NB4 (cell line): ENCODE results near the gene EPS8.
"Not testable (repeated sequence)": the region's sequence is repeated elsewhere in the genome, so short reads cannot be mapped to it uniquely, and the experiment has no call there.

Experiments
- DNase-seq: peaks from one replicate; pipeline ENCODE4 v3.0.0; 2010; ENCODE audit warnings: low read depth
- H3K4me3 ChIP-seq: one replicate; pipeline ENCODE4 v1.5.1; 2011; ENCODE audit warnings: mild to moderate bottlenecking, low read depth, low read length, moderate library complexity
- MYC ChIP-seq: IDR thresholded peaks from 2 replicates; pipeline ENCODE4 v1.6.1; 2011; ENCODE audit warnings: low read depth, low read length
- POLR2A ChIP-seq: IDR thresholded peaks from 2 replicates; pipeline ENCODE4 v1.6.1; 2011; ENCODE audit warnings: mild to moderate bottlenecking; ENCODE audit not compliant: insufficient read length; ENCODE audit errors: extremely low read depth
- TF ChIP-seq, protein P1 (sequence below): IDR thresholded peaks from one replicate; pipeline ENCODE4 v1.5.1; 2012; ENCODE audit warnings: low read depth, low read length
- TF ChIP-seq, protein P2 (sequence below): IDR thresholded peaks from 2 replicates; pipeline ENCODE4 v1.6.1; 2011; ENCODE audit warnings: low read depth, low read length

The EPS8 gene

DNA sequence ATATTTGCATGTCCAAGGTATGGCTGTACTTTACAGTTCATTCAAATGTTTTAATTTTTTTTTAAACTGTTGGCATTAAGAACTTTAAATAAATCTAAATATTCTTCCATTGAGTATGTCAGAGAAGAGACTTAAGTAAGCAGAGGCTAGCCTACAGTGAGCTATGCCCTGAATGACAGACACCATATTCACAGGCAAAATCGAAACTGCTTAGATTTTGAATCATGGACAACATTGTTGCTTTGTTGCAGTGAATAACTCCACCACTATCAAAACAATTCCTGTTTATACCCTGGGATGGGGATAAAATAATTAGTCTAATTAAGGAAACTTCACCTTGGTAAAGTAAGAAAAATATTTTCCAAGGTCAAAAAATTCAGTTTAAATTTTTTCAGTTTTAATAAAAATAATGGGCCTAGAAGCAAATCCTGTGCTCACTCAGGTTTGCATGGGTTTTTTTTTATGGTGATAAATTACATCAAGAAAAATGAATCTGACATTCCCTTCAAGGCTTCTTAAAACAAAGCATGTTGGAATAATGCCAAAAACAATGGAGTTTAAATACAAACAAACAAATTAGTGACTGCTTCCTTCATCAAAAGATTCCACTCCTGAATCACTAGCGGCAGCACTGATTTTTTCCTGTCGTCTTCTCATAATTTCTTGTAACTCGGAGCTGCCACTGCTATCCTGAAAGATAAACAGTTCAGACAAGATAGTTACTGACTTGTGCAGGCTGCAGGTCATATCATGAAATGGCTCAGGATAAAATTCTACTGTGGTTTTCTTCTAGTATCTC lies 168.2 kb downstream of the EPS8 start:
- DNase-seq: no peak
- no peak overlapping the region for H3K4me3 ChIP-seq
- TF ChIP-seq, protein P1, sequence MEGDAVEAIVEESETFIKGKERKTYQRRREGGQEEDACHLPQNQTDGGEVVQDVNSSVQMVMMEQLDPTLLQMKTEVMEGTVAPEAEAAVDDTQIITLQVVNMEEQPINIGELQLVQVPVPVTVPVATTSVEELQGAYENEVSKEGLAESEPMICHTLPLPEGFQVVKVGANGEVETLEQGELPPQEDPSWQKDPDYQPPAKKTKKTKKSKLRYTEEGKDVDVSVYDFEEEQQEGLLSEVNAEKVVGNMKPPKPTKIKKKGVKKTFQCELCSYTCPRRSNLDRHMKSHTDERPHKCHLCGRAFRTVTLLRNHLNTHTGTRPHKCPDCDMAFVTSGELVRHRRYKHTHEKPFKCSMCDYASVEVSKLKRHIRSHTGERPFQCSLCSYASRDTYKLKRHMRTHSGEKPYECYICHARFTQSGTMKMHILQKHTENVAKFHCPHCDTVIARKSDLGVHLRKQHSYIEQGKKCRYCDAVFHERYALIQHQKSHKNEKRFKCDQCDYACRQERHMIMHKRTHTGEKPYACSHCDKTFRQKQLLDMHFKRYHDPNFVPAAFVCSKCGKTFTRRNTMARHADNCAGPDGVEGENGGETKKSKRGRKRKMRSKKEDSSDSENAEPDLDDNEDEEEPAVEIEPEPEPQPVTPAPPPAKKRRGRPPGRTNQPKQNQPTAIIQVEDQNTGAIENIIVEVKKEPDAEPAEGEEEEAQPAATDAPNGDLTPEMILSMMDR: no peak
- TF ChIP-seq POLR2A: no peak
- no peak for TF ChIP-seq MYC
- TF ChIP-seq, protein P2, sequence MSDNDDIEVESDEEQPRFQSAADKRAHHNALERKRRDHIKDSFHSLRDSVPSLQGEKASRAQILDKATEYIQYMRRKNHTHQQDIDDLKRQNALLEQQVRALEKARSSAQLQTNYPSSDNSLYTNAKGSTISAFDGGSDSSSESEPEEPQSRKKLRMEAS: no peak

DNA sequence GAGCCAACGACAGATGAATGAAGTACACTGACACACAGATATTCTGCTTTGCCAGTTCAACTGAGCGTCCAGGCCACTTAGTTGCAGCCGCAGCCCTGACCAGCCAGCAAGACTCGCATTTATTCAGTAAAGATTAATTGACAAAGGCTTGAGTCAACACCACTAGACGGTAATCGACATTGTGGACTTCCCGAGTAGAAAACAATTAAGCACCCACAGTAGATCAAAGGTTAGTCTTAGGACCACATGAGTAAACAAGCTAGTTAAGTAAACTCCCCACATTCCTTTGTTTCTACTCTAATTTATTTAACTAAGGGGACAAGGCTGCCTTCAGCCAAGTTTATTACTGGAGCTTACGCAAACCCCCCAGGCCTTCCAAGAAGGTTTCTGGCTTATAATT lies 172.7 kb downstream of the EPS8 start:
- not testable (repeated sequence) for DNase-seq, H3K4me3 ChIP-seq

DNA sequence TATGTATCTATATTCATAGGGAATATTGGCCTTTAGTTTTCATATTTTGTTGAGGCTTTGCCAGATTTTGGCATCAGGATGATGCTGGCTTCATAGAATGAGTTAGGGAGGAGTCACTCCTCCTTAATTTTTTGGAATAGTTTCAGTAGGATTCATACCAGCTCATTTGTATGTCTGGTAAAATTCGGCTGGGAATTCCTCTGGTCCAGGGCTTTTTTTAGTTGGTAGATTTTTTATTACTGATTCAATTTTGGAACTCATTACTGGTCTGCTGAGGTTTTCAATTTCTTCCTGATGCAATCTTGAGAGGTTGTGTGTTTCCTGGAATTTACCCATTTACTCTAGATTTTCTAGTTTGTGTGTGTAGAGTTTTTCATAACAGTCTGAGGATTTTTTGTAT lies 175.2 kb downstream of the EPS8 start:
- DNase-seq: no peak
- H3K4me3 ChIP-seq: no peak overlapping the region
- TF ChIP-seq MYC (no peak), POLR2A (no peak)
- TF ChIP-seq, protein P1: no peak
- TF ChIP-seq, protein P2: no peak

DNA sequence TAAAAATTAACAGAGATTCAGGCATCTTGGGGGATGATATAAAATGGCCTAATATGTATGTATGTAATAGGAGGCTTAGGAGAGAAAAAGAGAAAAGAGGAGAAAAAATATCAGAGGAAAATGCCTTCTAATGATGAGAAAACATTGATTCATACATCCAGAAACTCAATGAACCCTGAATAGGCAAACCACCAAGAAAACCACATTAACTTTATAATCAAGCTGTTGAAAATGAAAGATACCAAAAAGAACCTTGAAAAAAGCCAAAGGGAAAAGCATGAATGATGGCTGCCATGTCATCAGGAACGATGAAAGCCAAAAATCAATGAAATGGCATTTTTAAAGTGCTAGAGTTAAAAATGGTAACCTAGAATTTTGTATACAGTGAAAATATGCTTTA lies 180.2 kb downstream of the EPS8 start:
- H3K4me3 ChIP-seq: no peak overlapping the region
- DNase-seq: no peak
- TF ChIP-seq POLR2A (no peak), MYC (no peak)
- TF ChIP-seq, protein P1: no peak
- TF ChIP-seq, protein P2: no peak

DNA sequence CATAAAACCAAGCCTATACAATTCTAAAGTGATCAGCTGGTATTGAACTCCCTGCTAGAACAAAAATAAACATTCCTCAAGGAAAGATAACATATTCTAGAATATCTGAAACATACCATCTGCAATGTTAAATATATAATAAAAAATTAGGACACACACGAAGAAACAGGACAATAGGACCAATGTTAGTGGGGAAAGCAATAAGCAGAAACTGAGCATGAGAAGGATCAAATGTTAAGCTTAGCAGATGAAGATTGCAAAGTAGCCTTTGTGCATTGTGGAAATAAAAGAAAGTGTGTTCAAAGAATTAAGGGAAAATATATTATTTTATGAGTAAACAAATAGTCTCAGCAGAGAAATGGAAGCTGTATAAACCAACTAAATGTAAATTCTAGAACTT lies 180.8 kb downstream of the EPS8 start:
- H3K4me3 ChIP-seq: no peak overlapping the region
- no peak for DNase-seq
- no peak for TF ChIP-seq MYC
- TF ChIP-seq, protein P2: no peak
- no peak for TF ChIP-seq POLR2A
- TF ChIP-seq, protein P1: no peak

DNA sequence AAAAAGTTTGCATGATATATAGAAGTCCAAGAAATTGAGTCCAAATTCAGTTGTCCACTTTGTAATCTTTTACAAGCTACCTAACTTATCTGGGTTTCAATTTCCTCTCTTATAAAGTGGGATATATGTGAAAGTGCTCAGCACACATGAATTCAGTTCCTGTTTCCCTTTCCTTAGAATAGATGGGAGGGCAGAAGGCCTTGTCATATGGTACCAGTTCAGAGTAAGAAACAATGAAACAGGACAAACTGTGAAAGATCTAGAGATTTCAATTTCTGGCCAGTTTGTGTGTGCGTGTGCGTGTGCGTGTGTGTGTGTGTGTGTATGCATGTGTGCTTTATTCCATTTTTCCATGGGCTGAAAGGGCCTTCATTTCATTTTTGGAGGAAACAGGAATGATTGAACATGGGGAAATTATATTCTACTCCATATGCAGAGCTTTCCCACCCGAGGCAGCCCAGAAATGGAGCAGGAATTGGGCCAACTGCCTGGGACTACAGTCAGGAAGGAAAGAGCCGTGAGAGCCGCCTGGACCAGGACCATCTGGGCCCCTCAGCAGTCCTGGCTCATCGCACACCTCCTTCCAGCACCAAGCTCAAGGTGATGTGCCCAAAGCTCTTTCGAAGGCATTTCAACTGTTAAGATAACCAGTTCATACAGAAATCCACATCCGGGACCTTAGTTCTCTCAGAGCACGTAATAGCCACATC lies 183.2 kb downstream of the EPS8 start:
- DNase-seq: no peak
- H3K4me3 ChIP-seq: no peak overlapping the region
- TF ChIP-seq, protein P1: no peak
- TF ChIP-seq POLR2A (no peak), MYC (no peak)
- TF ChIP-seq, protein P2: no peak
